ENCODE measurements around the gene UFL1. TPM values are rescaled to one million over a fixed set of nuclear protein-coding genes. Genes with fewer than 3 reads are reported as not detected.

UFL1 gene
- total and polyA plus RNA-seq, 2 of the 8 experiments (the other 6 are each of a cell fraction or from before 2014, with no cell fraction given) = 2.2 to 10.2 TPM

- TF ChIP-seq RBBP5 (IDR thresholded peaks at IDR 0.05; ENCODE audit: borderline replicate concordance, low read depth, low read length) = peak; percentile 85; the same call in 1 of the 2 replicates
- no peak for TF ChIP-seq CEBPB (IDR thresholded peaks at IDR 0.05; ENCODE audit: low read depth, low read length)
- TF ChIP-seq HDAC2 (IDR thresholded peaks at IDR 0.05; ENCODE audit: borderline replicate concordance in 1 of 2, low read depth in 2 of 2, low read length in 2 of 2) = no peak
- TF ChIP-seq JUND (IDR thresholded peaks at IDR 0.05; ENCODE audit: low read length) = no peak
- peak; percentile 87 to 100 for TF ChIP-seq POLR2A (IDR thresholded peaks at IDR 0.05; ENCODE audit: control extremely low read depth in 1 of 2, low read depth in 2 of 2, low read length in 2 of 2)
- no peak for TF ChIP-seq SUZ12 (IDR thresholded peaks at IDR 0.05; ENCODE audit: low read length)
- no peak for TF ChIP-seq CBX5 (IDR thresholded peaks at IDR 0.05; ENCODE audit: low read depth, low read length)
- peak; percentile 40; the same call in 1 of the 2 replicates for TF ChIP-seq E2F6 (IDR thresholded peaks at IDR 0.05)
- TF ChIP-seq POLR2AphosphoS5 (IDR thresholded peaks at IDR 0.05; ENCODE audit: low read depth, low read length) = peak; percentile 97
- no peak for TF ChIP-seq ZNF274 (IDR thresholded peaks at IDR 0.05; ENCODE audit: borderline replicate concordance, extremely low read depth, low read length)
- no peak for TF ChIP-seq TCF12 (IDR thresholded peaks at IDR 0.05; ENCODE audit: low read depth, low read length)
- TF ChIP-seq TAF1 (IDR thresholded peaks at IDR 0.05; ENCODE audit: low read depth, low read length) = peak; percentile 96
- TF ChIP-seq BACH1 (IDR thresholded peaks at IDR 0.05; ENCODE audit: low read length) = no peak
- TF ChIP-seq ASH2L (IDR thresholded peaks at IDR 0.05; ENCODE audit: low read length) = peak; percentile 87
- TF ChIP-seq MAFK (IDR thresholded peaks at IDR 0.05; ENCODE audit: low read depth, low read length) = no peak
- TF ChIP-seq RXRA (IDR thresholded peaks at IDR 0.05; ENCODE audit: insufficient read depth, low read depth, low read length) = no peak
- no peak for TF ChIP-seq ATF2 (IDR thresholded peaks at IDR 0.05; ENCODE audit: low read length)
- TF ChIP-seq SIN3A (conservative IDR thresholded peaks at IDR 0.05 in 1 of 2, IDR thresholded peaks at IDR 0.05 in 1 of 2; ENCODE audit: low read depth in 1 of 2, low read length in 2 of 2) = peak in 1 of 2 experiments; percentile 57; a peak in 2 of 4 replicates
- peak; percentile 91 for TF ChIP-seq YY1 (IDR thresholded peaks at IDR 0.05; ENCODE audit: low read depth, low read length)
- TF ChIP-seq KDM1A (IDR thresholded peaks at IDR 0.05; ENCODE audit: borderline replicate concordance, low read length) = no peak
- peak; percentile 88 for TF ChIP-seq CREB1 (IDR thresholded peaks at IDR 0.05)
- TF ChIP-seq SP4 (IDR thresholded peaks at IDR 0.05; ENCODE audit: low read length) = peak; percentile 78; the same call in 1 of the 2 replicates
- TF ChIP-seq SAP30 (IDR thresholded peaks at IDR 0.05; ENCODE audit: insufficient read depth, insufficient replicate concordance, low read length) = no peak
Observed at GRCh38 chr6:96521644-96522464, at the start of gene UFL1 (continued).

Measured in H1 (cell line).